Measurements from ENCODE around the gene SHE.

DNA sequence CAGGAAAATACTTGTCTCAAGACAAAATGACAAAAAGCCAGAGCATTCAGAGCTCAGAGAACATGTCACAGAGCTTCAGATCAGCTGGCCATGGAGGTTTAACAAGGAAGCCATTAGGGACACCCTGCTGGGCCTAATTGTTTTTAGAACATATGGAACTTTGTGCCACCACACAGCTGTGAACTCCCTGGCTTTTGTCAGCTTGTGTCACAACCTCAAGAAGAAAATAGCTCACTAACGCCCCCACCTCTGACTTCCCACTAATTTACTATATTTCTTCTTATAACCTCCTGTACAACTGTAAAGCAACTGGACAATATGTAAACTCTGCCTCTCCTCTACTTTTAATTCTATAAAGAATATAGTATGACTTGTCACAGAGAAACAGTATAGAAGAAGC is 21.2 kb downstream of the SHE start:
- TF ChIP-seq, protein P1, sequence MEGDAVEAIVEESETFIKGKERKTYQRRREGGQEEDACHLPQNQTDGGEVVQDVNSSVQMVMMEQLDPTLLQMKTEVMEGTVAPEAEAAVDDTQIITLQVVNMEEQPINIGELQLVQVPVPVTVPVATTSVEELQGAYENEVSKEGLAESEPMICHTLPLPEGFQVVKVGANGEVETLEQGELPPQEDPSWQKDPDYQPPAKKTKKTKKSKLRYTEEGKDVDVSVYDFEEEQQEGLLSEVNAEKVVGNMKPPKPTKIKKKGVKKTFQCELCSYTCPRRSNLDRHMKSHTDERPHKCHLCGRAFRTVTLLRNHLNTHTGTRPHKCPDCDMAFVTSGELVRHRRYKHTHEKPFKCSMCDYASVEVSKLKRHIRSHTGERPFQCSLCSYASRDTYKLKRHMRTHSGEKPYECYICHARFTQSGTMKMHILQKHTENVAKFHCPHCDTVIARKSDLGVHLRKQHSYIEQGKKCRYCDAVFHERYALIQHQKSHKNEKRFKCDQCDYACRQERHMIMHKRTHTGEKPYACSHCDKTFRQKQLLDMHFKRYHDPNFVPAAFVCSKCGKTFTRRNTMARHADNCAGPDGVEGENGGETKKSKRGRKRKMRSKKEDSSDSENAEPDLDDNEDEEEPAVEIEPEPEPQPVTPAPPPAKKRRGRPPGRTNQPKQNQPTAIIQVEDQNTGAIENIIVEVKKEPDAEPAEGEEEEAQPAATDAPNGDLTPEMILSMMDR (IDR thresholded peaks at IDR 0.05; ENCODE audit: control extremely low read depth in 1 of 3, insufficient read depth in 1 of 3, low read depth in 1 of 3, low read length in 3 of 3): no peak
- no peak for TF ChIP-seq POLR2A (IDR thresholded peaks at IDR 0.05; ENCODE audit: control extremely low read depth in 1 of 2, low read depth in 2 of 2, low read length in 2 of 2)
- TF ChIP-seq JUND (IDR thresholded peaks at IDR 0.05; ENCODE audit: low read length): no peak
- TF ChIP-seq CBX5 (IDR thresholded peaks at IDR 0.05; ENCODE audit: low read depth, low read length): no peak
- no peak for TF ChIP-seq CEBPB (IDR thresholded peaks at IDR 0.05; ENCODE audit: low read depth, low read length)
- no peak for TF ChIP-seq SP4 (IDR thresholded peaks at IDR 0.05; ENCODE audit: low read length)
- TF ChIP-seq SIN3A (conservative IDR thresholded peaks at IDR 0.05 in 1 of 2, IDR thresholded peaks at IDR 0.05 in 1 of 2; ENCODE audit: low read depth in 1 of 2, low read length in 2 of 2): no peak
- TF ChIP-seq, protein P2, sequence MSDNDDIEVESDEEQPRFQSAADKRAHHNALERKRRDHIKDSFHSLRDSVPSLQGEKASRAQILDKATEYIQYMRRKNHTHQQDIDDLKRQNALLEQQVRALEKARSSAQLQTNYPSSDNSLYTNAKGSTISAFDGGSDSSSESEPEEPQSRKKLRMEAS (IDR thresholded peaks at IDR 0.05): no peak
- TF ChIP-seq EP300 (IDR thresholded peaks at IDR 0.05; ENCODE audit: borderline replicate concordance in 1 of 2, low read depth in 2 of 2, low read length in 2 of 2): no peak
- TF ChIP-seq FOSL1 (IDR thresholded peaks at IDR 0.05; ENCODE audit: insufficient read depth, low read depth, low read length): no peak
- TF ChIP-seq NANOG (IDR thresholded peaks at IDR 0.05; ENCODE audit: insufficient read depth, low read depth, low read length, poor library complexity, severe bottlenecking): no peak
- TF ChIP-seq EZH2 (IDR thresholded peaks at IDR 0.05; ENCODE audit: low read depth, low read length, severe bottlenecking): no peak
- no peak for TF ChIP-seq POLR2AphosphoS5 (IDR thresholded peaks at IDR 0.05; ENCODE audit: low read depth, low read length)
- TF ChIP-seq SAP30 (IDR thresholded peaks at IDR 0.05; ENCODE audit: insufficient read depth, insufficient replicate concordance, low read length): no peak

Data from H1 (cell line).